G401 (cell line): ENCODE measurements around the gene SLC46A1. TPM values are rescaled to one million over a fixed set of nuclear protein-coding genes. Genes with fewer than 3 reads are reported as not detected.

Experiments used
- DNase-seq: peaks from one replicate; pipeline ENCODE4 v3.0.0-alpha.2; 2015; ENCODE audit warnings: low spot score
- in situ Hi-C: cut with HindIII; loops from 2 replicates; pipeline ENCODE4 v1.10.0; 2016; ENCODE audit warnings: low sequenced_read_pairs, mixed read lengths
- total RNA-seq: library from RNA; depleted of rRNA; stranded (reverse); fragments of >200 nt; shearing (Covaris generic); gene quantifications from 2 replicates; pipeline ENCODE4 v1.2.3, GENCODE V29; 2014

SLC46A1 gene
- total RNA-seq, 1 experiment from 2014 or later, result 44.7 TPM

- peak; percentile 64 for DNase-seq
- in situ Hi-C loops, result no loop called here
Measured at GRCh38 chr17:28404812-28405570, 1.0 kb downstream of the SLC46A1 start.

GRCh38 chr17:28404461-28404811, 1.6 kb downstream of the SLC46A1 start:
- in situ Hi-C loops, result no loop called here

GRCh38 chr17:28404007-28404406, 2.0 kb downstream of the SLC46A1 start:
- DNase-seq, result no peak
- in situ Hi-C loops, result no loop called here

More at GRCh38 chr17:28404461-28404811, 1.6 kb downstream of the SLC46A1 start:
- DNase-seq, result no peak

GRCh38 chr17:28402844-28403243, 3.2 kb downstream of the SLC46A1 start:
- in situ Hi-C loops, result no loop called here
- DNase-seq, result no peak

GRCh38 chr17:28402224-28402630, 3.8 kb downstream of the SLC46A1 start:
- in situ Hi-C loops, result no loop called here
- no peak for DNase-seq

- no peak for DNase-seq
- in situ Hi-C loops, result no loop called here
Measured at GRCh38 chr17:28399808-28400207, 6.2 kb downstream of the SLC46A1 start.

GRCh38 chr17:28398280-28398981, 7.6 kb downstream of the SLC46A1 start:
- DNase-seq, result no peak
- in situ Hi-C loops, result no loop called here

- no peak for DNase-seq
- in situ Hi-C loops, result no loop called here
Measured at GRCh38 chr17:28397687-28398279, 8.2 kb downstream of the SLC46A1 start.

- no peak for DNase-seq
- in situ Hi-C loops, result no loop called here
Measured at GRCh38 chr17:28397275-28397674, 8.7 kb downstream of the SLC46A1 start.

- in situ Hi-C loops, result no loop called here
- no peak for DNase-seq
Measured at GRCh38 chr17:28396635-28397239, 9.3 kb downstream of the SLC46A1 start.

- in situ Hi-C loops, result no loop called here
Measured at GRCh38 chr17:28395968-28396367, 10.0 kb downstream of the SLC46A1 start.

GRCh38 chr17:28395426-28395825, 10.6 kb downstream of the SLC46A1 start:
- in situ Hi-C loops, result no loop called here
- DNase-seq, result no peak

More at GRCh38 chr17:28395968-28396367, 10.0 kb downstream of the SLC46A1 start:
- DNase-seq, result no peak

GRCh38 chr17:28394337-28395116, 11.5 kb downstream of the SLC46A1 start:
- DNase-seq, result no peak
- in situ Hi-C loops, result no loop called here

- DNase-seq, result peak; percentile 75
- in situ Hi-C loops, result no loop called here
Measured at GRCh38 chr17:28392491-28392890, 13.5 kb downstream of the SLC46A1 start.

- no peak for DNase-seq
- in situ Hi-C loops, result no loop called here
Measured at GRCh38 chr17:28391401-28391800, 14.6 kb downstream of the SLC46A1 start.

- in situ Hi-C loops, result no loop called here
- DNase-seq, result no peak
Measured at GRCh38 chr17:28390984-28391383, 15.0 kb downstream of the SLC46A1 start.

GRCh38 chr17:28390563-28390962, 15.4 kb downstream of the SLC46A1 start:
- in situ Hi-C loops, result no loop called here
- DNase-seq, result no peak

- in situ Hi-C loops, result no loop called here
- no peak for DNase-seq
Measured at GRCh38 chr17:28390141-28390540, 15.9 kb downstream of the SLC46A1 start.

GRCh38 chr17:28388106-28388505, 17.9 kb downstream of the SLC46A1 start:
- no peak for DNase-seq
- in situ Hi-C loops, result no loop called here
